Measurements from ENCODE around the gene ADIPOR1.
A peak's percentile ranks its signal among the peaks of the same experiment; 100 is the strongest.
"Not testable (repeated sequence)": the region's sequence is repeated elsewhere in the genome, so short reads cannot be mapped to it uniquely, and the experiment has no call there.

Gene ADIPOR1

GRCh38 chr1:202957733-202958543, at the start of gene ADIPOR1:
Gene ADIPOR1 (minus strand): TSS chr1:202958312. CDS start chr1:202951070, 7,242 bp downstream.
- DNase-seq = peak; percentile 82

GRCh38 chr1:203006948-203007871, 49.1 kb upstream of the ADIPOR1 start, which contains the start of gene TMEM183A:
Gene TMEM183A (plus strand): TSS chr1:203007374. CDS start chr1:203007466, 92 bp downstream.
- peak; percentile 92 for DNase-seq

- DNase-seq = not testable (repeated sequence)
Observed at GRCh38 chr1:203005395-203006142, 47.5 kb upstream of the ADIPOR1 start.

- DNase-seq = no peak
Observed at GRCh38 chr1:203002951-203003350, 44.8 kb upstream of the ADIPOR1 start.

- DNase-seq = no peak
Observed at GRCh38 chr1:203001986-203002385, 43.9 kb upstream of the ADIPOR1 start.

GRCh38 chr1:203000217-203000944, 42.3 kb upstream of the ADIPOR1 start:
- no peak for DNase-seq

- DNase-seq = peak; percentile 24
Observed at GRCh38 chr1:202998836-202999750, 41.0 kb upstream of the ADIPOR1 start.

- no peak for DNase-seq
Observed at GRCh38 chr1:202994756-202995155, 36.6 kb upstream of the ADIPOR1 start.

- DNase-seq = no peak
Observed at GRCh38 chr1:202991112-202991511, 33.0 kb upstream of the ADIPOR1 start.

GRCh38 chr1:202989879-202990278, 31.8 kb upstream of the ADIPOR1 start:
- no peak for DNase-seq

GRCh38 chr1:202987922-202988583, 29.9 kb upstream of the ADIPOR1 start:
- no peak for DNase-seq

- no peak for DNase-seq
Observed at GRCh38 chr1:202987255-202987654, 29.1 kb upstream of the ADIPOR1 start.

GRCh38 chr1:202986120-202986519, 28.0 kb upstream of the ADIPOR1 start:
- not testable (repeated sequence) for DNase-seq

GRCh38 chr1:202982715-202983430, 24.8 kb upstream of the ADIPOR1 start:
- DNase-seq = no peak

- DNase-seq = no peak
Observed at GRCh38 chr1:202981939-202982338, 23.8 kb upstream of the ADIPOR1 start.

- DNase-seq = no peak
Observed at GRCh38 chr1:202979459-202979858, 21.3 kb upstream of the ADIPOR1 start.

- no peak for DNase-seq
Observed at GRCh38 chr1:202976633-202977032, 18.5 kb upstream of the ADIPOR1 start.

GRCh38 chr1:202974856-202975255, 16.7 kb upstream of the ADIPOR1 start:
- no peak for DNase-seq

GRCh38 chr1:202972046-202972445, 13.9 kb upstream of the ADIPOR1 start:
- no peak for DNase-seq

GRCh38 chr1:202968895-202969295, 10.8 kb upstream of the ADIPOR1 start:
- no peak for DNase-seq

Data from NCI-H2029 (cell line).